Measurements from ENCODE around the gene FOXO6. TPM values are rescaled to one million over a fixed set of nuclear protein-coding genes. Genes with fewer than 3 reads are reported as not detected.

FOXO6 gene
- total RNA-seq, 2 donors from 2014 or later, result 1.4 to 1.9 TPM

DNA sequence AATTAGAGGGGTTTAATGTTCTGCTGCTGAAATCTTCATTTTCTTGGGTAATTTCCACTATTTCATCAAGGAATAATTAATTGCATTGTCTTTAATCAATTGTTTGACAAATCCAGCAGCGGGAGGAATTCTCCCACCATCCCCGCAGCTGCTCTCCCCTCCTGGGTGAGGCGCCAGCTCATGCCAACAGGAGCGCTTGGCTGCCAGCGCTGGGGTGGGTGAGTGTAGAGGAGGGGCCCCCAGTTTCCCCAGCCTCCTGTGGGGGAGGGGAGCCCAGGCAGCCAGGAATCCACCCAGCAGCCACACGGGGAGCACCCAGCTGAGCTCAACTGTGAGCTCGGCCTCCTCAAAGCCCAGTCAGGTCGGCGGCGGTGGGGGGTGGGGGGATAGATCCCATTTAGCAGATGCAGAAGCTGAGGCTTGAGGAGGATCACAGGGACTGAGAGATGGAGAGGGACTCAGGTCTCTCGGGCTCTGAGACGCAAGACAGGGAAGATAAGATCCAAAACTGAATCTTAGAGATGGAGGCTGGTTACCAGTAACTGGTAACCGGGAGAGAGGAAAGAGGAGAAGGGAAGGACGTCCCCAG lies 46.5 kb downstream of the FOXO6 start:
- no peak overlapping the region for H3K27ac ChIP-seq
- H3K36me3 ChIP-seq, result no peaks in the 10 kb centered on the region
- no peaks in the 10 kb centered on the region for H3K27me3 ChIP-seq
- DNase-seq (ENCODE audit: low spot score), result no peak
- TF ChIP-seq, protein P1, sequence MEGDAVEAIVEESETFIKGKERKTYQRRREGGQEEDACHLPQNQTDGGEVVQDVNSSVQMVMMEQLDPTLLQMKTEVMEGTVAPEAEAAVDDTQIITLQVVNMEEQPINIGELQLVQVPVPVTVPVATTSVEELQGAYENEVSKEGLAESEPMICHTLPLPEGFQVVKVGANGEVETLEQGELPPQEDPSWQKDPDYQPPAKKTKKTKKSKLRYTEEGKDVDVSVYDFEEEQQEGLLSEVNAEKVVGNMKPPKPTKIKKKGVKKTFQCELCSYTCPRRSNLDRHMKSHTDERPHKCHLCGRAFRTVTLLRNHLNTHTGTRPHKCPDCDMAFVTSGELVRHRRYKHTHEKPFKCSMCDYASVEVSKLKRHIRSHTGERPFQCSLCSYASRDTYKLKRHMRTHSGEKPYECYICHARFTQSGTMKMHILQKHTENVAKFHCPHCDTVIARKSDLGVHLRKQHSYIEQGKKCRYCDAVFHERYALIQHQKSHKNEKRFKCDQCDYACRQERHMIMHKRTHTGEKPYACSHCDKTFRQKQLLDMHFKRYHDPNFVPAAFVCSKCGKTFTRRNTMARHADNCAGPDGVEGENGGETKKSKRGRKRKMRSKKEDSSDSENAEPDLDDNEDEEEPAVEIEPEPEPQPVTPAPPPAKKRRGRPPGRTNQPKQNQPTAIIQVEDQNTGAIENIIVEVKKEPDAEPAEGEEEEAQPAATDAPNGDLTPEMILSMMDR (IDR thresholded peaks at IDR 0.05), result no peak
- H3K9me3 ChIP-seq, result no peaks in the 10 kb centered on the region
- H3K4me1 ChIP-seq, result peaks cover 0 to 8% of the 10 kb centered on the region in 2 donors
- no peak overlapping the region for H3K4me3 ChIP-seq

GRCh38 chr1:41408691-41409090 lies 47.5 kb downstream of the FOXO6 start:
- Histone ChIP-seq H3K36me3 (no peaks in the 10 kb centered on the region), H3K4me3 (no peak overlapping the region), H3K27me3 (no peaks in the 10 kb centered on the region), H3K27ac (no peak overlapping the region), H3K4me1 (peaks cover 0 to 8% of the 10 kb centered on the region in 2 donors), H3K9me3 (no peaks in the 10 kb centered on the region)
- TF ChIP-seq, protein P1 (IDR thresholded peaks at IDR 0.05), result no peak
- no peak for DNase-seq (ENCODE audit: low spot score)

- no peaks in the 10 kb centered on the region for H3K36me3 ChIP-seq
- TF ChIP-seq, protein P1 (IDR thresholded peaks at IDR 0.05), result no peak
- H3K27me3 ChIP-seq, result no peaks in the 10 kb centered on the region
- peaks cover 0 to under 1% of the 10 kb centered on the region in 2 donors for H3K4me1 ChIP-seq
- no peak for DNase-seq (ENCODE audit: low spot score)
- no peaks in the 10 kb centered on the region for H3K9me3 ChIP-seq
- H3K27ac ChIP-seq, result no peak overlapping the region
- H3K4me3 ChIP-seq, result no peak overlapping the region
Measured at GRCh38 chr1:41409825-41410224, 48.6 kb downstream of the FOXO6 start.

DNA sequence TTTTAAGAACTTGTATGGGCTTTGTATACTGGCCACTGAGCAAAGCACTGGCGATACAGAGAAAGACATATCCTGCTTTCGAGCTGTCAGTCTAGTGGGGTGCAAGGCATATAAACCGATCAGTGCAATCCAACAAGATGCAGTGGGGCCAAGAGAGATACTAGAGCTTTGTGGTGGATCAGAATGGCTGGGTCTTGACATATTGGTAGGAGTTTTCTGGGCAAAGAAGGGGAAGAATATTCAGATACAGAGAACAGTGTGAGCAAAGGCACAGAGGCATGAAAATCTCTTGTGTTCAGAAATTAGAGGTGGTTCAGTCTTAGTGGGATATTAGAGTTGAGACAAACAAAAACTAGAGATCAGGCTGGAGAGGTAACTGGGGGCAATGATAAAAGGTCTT lies 49.2 kb downstream of the FOXO6 start:
- TF ChIP-seq, protein P1 (IDR thresholded peaks at IDR 0.05), result no peak

GRCh38 chr1:41411229-41411628 lies 50.0 kb downstream of the FOXO6 start:
- TF ChIP-seq, protein P1 (IDR thresholded peaks at IDR 0.05), result no peak
- no peaks in the 10 kb centered on the region for H3K36me3 ChIP-seq
- no peak for DNase-seq (ENCODE audit: low spot score)
- no peak overlapping the region for H3K4me3 ChIP-seq
- no peaks in the 10 kb centered on the region for H3K9me3 ChIP-seq
- no peak overlapping the region for H3K27ac ChIP-seq
- H3K4me1 ChIP-seq, result no peaks in the 10 kb centered on the region
- no peaks in the 10 kb centered on the region for H3K27me3 ChIP-seq

More for the DNA sequence above, 49.2 kb downstream of the FOXO6 start:
- Histone ChIP-seq H3K4me1 (no peaks in the 10 kb centered on the region), H3K27me3 (no peaks in the 10 kb centered on the region), H3K27ac (no peak overlapping the region), H3K9me3 (no peaks in the 10 kb centered on the region), H3K36me3 (no peaks in the 10 kb centered on the region), H3K4me3 (no peak overlapping the region)
- DNase-seq (ENCODE audit: low spot score), result no peak

GRCh38 chr1:41412748-41413147 lies 51.5 kb downstream of the FOXO6 start:
- H3K27ac ChIP-seq, result no peak overlapping the region
- no peaks in the 10 kb centered on the region for H3K36me3 ChIP-seq
- no peaks in the 10 kb centered on the region for H3K9me3 ChIP-seq
- H3K27me3 ChIP-seq, result no peaks in the 10 kb centered on the region
- TF ChIP-seq, protein P1 (IDR thresholded peaks at IDR 0.05), result no peak
- H3K4me3 ChIP-seq, result no peak overlapping the region
- DNase-seq (ENCODE audit: low spot score), result no peak
- H3K4me1 ChIP-seq, result peaks cover 0 to 9% of the 10 kb centered on the region in 2 donors

All from right atrium auricular region (tissue), 2 donors.